GM21619 (cell line): ENCODE measurements around the gene BMPER.
"Not testable (repeated sequence)": the region's sequence is repeated elsewhere in the genome, so short reads cannot be mapped to it uniquely, and the experiment has no call there.

Experiments used
- ATAC-seq: cut with Tn5 transposase; IDR thresholded peaks from one replicate; pipeline ENCODE4 v1.9.1; 2021; ENCODE audit not compliant: unreplicated experiment

The BMPER gene

GRCh38 chr7:34163956-34164355, 258.6 kb downstream of the BMPER start:
- ATAC-seq = no peak

GRCh38 chr7:34165466-34165865, 260.1 kb downstream of the BMPER start:
- no peak for ATAC-seq

- no peak for ATAC-seq
These were observed 260.7 kb downstream of the BMPER start for GRCh38 chr7:34165927-34166550.

GRCh38 chr7:34168013-34168412, 262.7 kb downstream of the BMPER start:
- ATAC-seq = no peak

- ATAC-seq = not testable (repeated sequence)
These were observed 269.6 kb downstream of the BMPER start for GRCh38 chr7:34174688-34175616.

GRCh38 chr7:34175837-34176236, 270.5 kb downstream of the BMPER start:
- ATAC-seq = no peak

GRCh38 chr7:34177476-34177875, 272.1 kb downstream of the BMPER start:
- no peak for ATAC-seq

GRCh38 chr7:34181271-34181958, 276.1 kb downstream of the BMPER start:
- no peak for ATAC-seq

- ATAC-seq = no peak
These were observed 279.1 kb downstream of the BMPER start for GRCh38 chr7:34184466-34184865.

GRCh38 chr7:34187798-34188307, 282.5 kb downstream of the BMPER start:
- no peak for ATAC-seq

- no peak for ATAC-seq
These were observed 283.7 kb downstream of the BMPER start for GRCh38 chr7:34189031-34189430.

- ATAC-seq = no peak
These were observed 285.0 kb downstream of the BMPER start for GRCh38 chr7:34190299-34190698.

- no peak for ATAC-seq
These were observed 285.8 kb downstream of the BMPER start for GRCh38 chr7:34191162-34191561.

- ATAC-seq = no peak
These were observed 286.6 kb downstream of the BMPER start for GRCh38 chr7:34191771-34192479.

GRCh38 chr7:34192906-34193305, 287.6 kb downstream of the BMPER start:
- no peak for ATAC-seq

- ATAC-seq = no peak
These were observed 292.9 kb downstream of the BMPER start for GRCh38 chr7:34198231-34198641.
